K562 (cell line): Measurements from ENCODE around the gene CNTNAP4. TPM values are rescaled to one million over a fixed set of nuclear protein-coding genes. Genes with fewer than 3 reads are reported as not detected.

Source experiments
- ATAC-seq: fragments of 200-7000 bp; cut with Tn5 transposase; 3 replicates; pipeline ENCODE4 v1.9.1; 2020; ENCODE audit warnings: moderate library complexity
- BruUV-seq: library from RNA; stranded (reverse); fragments of 400-500 nt; replicated peaks from 2 replicates; lab custom pipeline; 2021; lab: Mats Ljungman, UMichigan
- CTCF ChIA-PET: fragments of 300-600 bp; formaldehyde crosslinking; extraction: SDS; loops from one replicate; lab custom pipeline; 2021; ENCODE audit warnings: low intra/inter-chr PET ratio; lab: Yijun Ruan, JAX
- POLR2A ChIA-PET: fragments of 300-600, 350-650 bp; sonication (Branson Sonifier 250); formaldehyde crosslinking; extraction: SDS; loops from one replicate; lab custom pipeline; 2021; ENCODE audit warnings: antibody characterized with exemption, inconsistent platforms; lab: Yijun Ruan, JAX
- DNase-seq, 4 experiments: peaks; one replicate each; pipeline versions ENCODE4 v3.0.0 to v3.0.0-alpha.2; 2011 to 2018; ENCODE audit warnings: low spot score in 3 of 4, mixed read lengths in 3 of 4; ENCODE audit errors: extremely low read depth in 1 of 4
- FAIRE-seq: peaks from 2 replicates; lab custom pipeline; 2011; peaks lifted over from hg19 to GRCh38; lab: Jason Lieb, UNC
- H2AFZ ChIP-seq: 2 replicates; pipeline ENCODE4 v1.6.0; 2011; ENCODE audit warnings: low read depth, low read length, control low read depth, inconsistent platforms
- H3K27ac ChIP-seq: fragments of 200-600 bp; 3 replicates; pipeline ENCODE4 v1.8.0; 2011; ENCODE audit warnings: low read depth, mild to moderate bottlenecking, control low read depth, inconsistent platforms, low read length, moderate library complexity, mixed read lengths; ENCODE audit errors: extremely low read depth
- H3K27me3 ChIP-seq, 2 experiments: fragments of 300-600 bp in 1 of 2; 2 replicates in 1 of 2; 3 replicates in 1 of 2; pipeline versions ENCODE4 v1.6.0 to v1.8.0; 2011; ENCODE audit warnings: inconsistent platforms in 2 of 2, low read length in 2 of 2, mild to moderate bottlenecking in 1 of 2, mixed read lengths in 1 of 2, moderate library complexity in 1 of 2; ENCODE audit not compliant: control insufficient read depth in 2 of 2, insufficient read depth in 2 of 2
- H3K36me3 ChIP-seq: fragments of 300-600 bp; 3 replicates; pipeline ENCODE4 v1.8.0; 2011; ENCODE audit warnings: mild to moderate bottlenecking, low read length, inconsistent platforms; ENCODE audit not compliant: control insufficient read depth, insufficient read depth
- H3K4me1 ChIP-seq, 2 experiments: fragments of 200-600 bp in 1 of 2; replicated peaks in 1 of 2; 2 replicates in 1 of 2; 3 replicates in 1 of 2; pipeline versions ENCODE4 v1.5.1 to v1.8.0; 2011; ENCODE audit warnings: inconsistent platforms in 2 of 2, low read length in 2 of 2, mild to moderate bottlenecking in 1 of 2, mixed read lengths in 1 of 2, moderate library complexity in 1 of 2; ENCODE audit not compliant: control insufficient read depth in 2 of 2, insufficient read depth in 2 of 2
- H3K4me2 ChIP-seq: 2 replicates; pipeline ENCODE4 v1.6.1; 2011; ENCODE audit warnings: low read length, control low read depth, inconsistent platforms, mixed read lengths; ENCODE audit not compliant: insufficient read depth
- H3K4me3 ChIP-seq: fragments of 200-600 bp; sonication (generic), shearing (Covaris generic); 2 replicates; pipeline ENCODE4 v1.5.1; 2016; ENCODE audit warnings: control low read depth, inconsistent platforms
- H3K79me2 ChIP-seq: fragments of 200-600 bp; 3 replicates; pipeline ENCODE4 v1.8.0; 2011; ENCODE audit warnings: low read length, inconsistent platforms; ENCODE audit not compliant: control insufficient read depth, insufficient read depth
- H3K9ac ChIP-seq, 2 experiments: 2 replicates each; pipeline versions ENCODE4 v1.6.0 to v1.6.1; 2011; ENCODE audit warnings: low read depth in 2 of 2, low read length in 2 of 2, control low read depth in 1 of 2, inconsistent platforms in 1 of 2, mild to moderate bottlenecking in 1 of 2, mixed read lengths in 1 of 2; ENCODE audit not compliant: insufficient read depth in 1 of 2
- H3K9me1 ChIP-seq: one replicate; pipeline ENCODE4 v1.6.0; 2011; ENCODE audit warnings: inconsistent platforms, mild to moderate bottlenecking, low read length, moderate library complexity; ENCODE audit not compliant: control insufficient read depth, insufficient read depth
- H3K9me3 ChIP-seq: replicated peaks from 2 replicates; pipeline ENCODE4 v1.5.1; 2011; ENCODE audit warnings: low read depth, low read length, inconsistent platforms; ENCODE audit not compliant: control insufficient read depth, insufficient read depth
- H4K20me1 ChIP-seq: replicated peaks from 2 replicates; pipeline ENCODE4 v1.6.1; 2011; ENCODE audit warnings: low read length, inconsistent platforms, mixed read lengths; ENCODE audit not compliant: control insufficient read depth, insufficient read depth
- BCLAF1 ChIP-seq, 2 experiments: fragments of 450-650 bp in 1 of 2; IDR thresholded peaks; 2 replicates each; pipeline ENCODE4 v1.6.1; 2011 to 2017; ENCODE audit warnings: low read depth in 2 of 2, antibody characterized with exemption in 1 of 2, borderline replicate concordance in 1 of 2, low read length in 1 of 2, mild to moderate bottlenecking in 1 of 2, mixed read lengths in 1 of 2; ENCODE audit not compliant: control insufficient read depth in 1 of 2
- KDM1A ChIP-seq, 2 experiments: fragments of 450-650 bp; IDR thresholded peaks; 2 replicates each; pipeline ENCODE4 v1.6.1; 2016; ENCODE audit warnings: mild to moderate bottlenecking in 2 of 2
- KDM5B ChIP-seq: fragments of 200-600 bp; sonication (generic); IDR thresholded peaks from 2 replicates; pipeline ENCODE4 v1.6.1; 2012; ENCODE audit warnings: low read depth, mild to moderate bottlenecking, moderate library complexity, low read length, control low read depth, inconsistent platforms; ENCODE audit not compliant: insufficient replicate concordance
- KLF1 ChIP-seq: fragments of 450-650 bp; IDR thresholded peaks from 2 replicates; pipeline ENCODE4 v1.6.1; 2016; ENCODE audit warnings: missing genetic modification characterization, missing compliant biosample characterization
- NR4A1 ChIP-seq, 2 experiments: fragments of 250-450 bp in 1 of 2; fragments of 450-650 bp in 1 of 2; sonication (Bioruptor Pico) in 1 of 2; IDR thresholded peaks; 2 replicates each; pipeline versions ENCODE4 v1.4.0 to v1.6.1; 2016 to 2020; ENCODE audit warnings: mild to moderate bottlenecking in 2 of 2, missing compliant biosample characterization in 1 of 2, missing genetic modification characterization in 1 of 2, moderate library complexity in 1 of 2
- RAD51 ChIP-seq: fragments of 450-650 bp; IDR thresholded peaks from 2 replicates; pipeline ENCODE4 v1.7.1; 2016; ENCODE audit warnings: low read depth, mild to moderate bottlenecking, borderline replicate concordance
- RHOXF2B ChIP-seq: fragments of 250-450 bp; sonication (Bioruptor Pico); conservative IDR thresholded peaks from 2 replicates; pipeline ENCODE4 v1.5.1; 2021
- SMC3 ChIP-seq: conservative IDR thresholded peaks from 2 replicates; pipeline ENCODE4 v1.6.1; 2011; ENCODE audit warnings: low read depth, low read length, improper control_type of control experiment; ENCODE audit not compliant: insufficient read depth
- U2AF1 ChIP-seq: fragments of 200-400 bp; formaldehyde crosslinking; optimal IDR thresholded peaks from 2 replicates; pipeline ENCODE3; 2017; ENCODE audit warnings: mild to moderate bottlenecking, low read depth, low read length, moderate library complexity
- ZBTB1 ChIP-seq: sonication (generic); formaldehyde crosslinking; IDR thresholded peaks from 2 replicates; pipeline ENCODE4 v1.8.1; 2023; ENCODE audit warnings: missing genetic modification reagents, low read depth, mild to moderate bottlenecking, borderline replicate concordance
- ZKSCAN3 ChIP-seq: fragments of 250-450 bp; sonication (Bioruptor Pico); IDR thresholded peaks from 2 replicates; pipeline ENCODE4 v1.4.0; 2020
- WGBS: fragments of 100-300 bp; shearing (Covaris generic); methylation state at CpG from one replicate; pipeline ENCODE4 v1.1.6; 2016; ENCODE audit warnings: low coverage, mixed read lengths; ENCODE audit not compliant: insufficient coverage; ENCODE audit errors: missing lambda C conversion rate; 5-methylcytosine and 5-hydroxymethylcytosine counted together
- in situ Hi-C: fragments of 300-500 bp; cut with MboI; formaldehyde crosslinking; loops from 4 replicates; pipeline ENCODE4 v1.15.0; 2018; ENCODE audit warnings: inconsistent platforms, mixed read lengths
- intact Hi-C: fragments of 100-400 bp; cut with micrococcal nuclease; formaldehyde crosslinking; loops from 2 replicates; pipeline ENCODE4 v1.14.2; 2022
- polyA plus RNA-seq, 8 experiments: library from polyadenylated mRNA; depleted of rRNA in 4 of 8; stranded (reverse) in 5 of 8; unstranded in 3 of 8; fragments of >200 nt; fragmentation: Nextera tagmentation in 2 of 8; fragmentation: Illumina TruSeq in 1 of 8; extraction: Ambion mirVana in 2 of 8; extraction: Trizol in 1 of 8; gene quantifications; 2 replicates each; pipeline versions ENCODE4 v1.2.1 to v1.2.3, GENCODE V29; 2011 to 2014; ENCODE audit warnings: inconsistent platforms in 1 of 8, missing spikeins in 1 of 8
- total RNA-seq, 7 experiments: library from RNA; depleted of rRNA in 6 of 7; stranded (reverse); fragments of >200 nt in 6 of 7; fragmentation: Illumina TruSeq in 2 of 7; extraction: Trizol in 2 of 7; gene quantifications; 2 replicates each; pipeline versions ENCODE4 v1.2.1 to v1.2.3, GENCODE V29; 2011 to 2021; ENCODE audit warnings: low replicate concordance in 1 of 7

The CNTNAP4 gene
- total and polyA plus RNA-seq, 9 of the 15 experiments (the other 6 are each of a cell fraction or from before 2014, with no cell fraction given) = not detected

- DNase-seq (no peak), FAIRE-seq (no peak), ATAC-seq (no peak)
- H3K9me3 ChIP-seq = no peaks in the 10 kb centered on the region; the same call in 1 of the 2 replicates
- H3K79me2 ChIP-seq = no peaks in the 10 kb centered on the region
- no peaks in the 10 kb centered on the region for H4K20me1 ChIP-seq
- no peaks in the 10 kb centered on the region for H3K9me1 ChIP-seq
- H3K4me1 ChIP-seq = no peaks in the 10 kb centered on the region
- in situ Hi-C loops = no loop called here
- BruUV-seq = no TSS peak
- no peak overlapping the region for H3K4me3 ChIP-seq
- H3K36me3 ChIP-seq = no peaks in the 10 kb centered on the region
- H3K9ac ChIP-seq = no peak overlapping the region
- POLR2A ChIA-PET = interaction anchor here (0.7 kb wide), 1 partner anchor 512 kb away, joined by 3 read pairs; no protein-coding TSS in a partner anchor
- TF ChIP-seq U2AF1 (no peak), RHOXF2B (CRISPR knock-in tag) (no peak), ZBTB1 (CRISPR knock-in tag) (no peak), RAD51 (no peak), SMC3 (no peak), ZKSCAN3 (CRISPR knock-in tag) (no peak), KLF1 (tag) (no peak)
- CTCF ChIA-PET = no interaction called here
- intact Hi-C loops = no loop called here
- H2AFZ ChIP-seq = no peak overlapping the region
- H3K4me2 ChIP-seq = no peak overlapping the region
- WGBS = 0% methylated on average over 3 of the region's 3 CpGs
- no peak overlapping the region for H3K27ac ChIP-seq
- no peaks in the 10 kb centered on the region for H3K27me3 ChIP-seq
Measured at GRCh38 chr16:76444832-76445231, 167.6 kb downstream of the CNTNAP4 start.

- Histone ChIP-seq H3K4me3 (no peak overlapping the region), H3K79me2 (no peaks in the 10 kb centered on the region), H2AFZ (no peak overlapping the region), H3K4me1 (no peaks in the 10 kb centered on the region), H3K27ac (no peak overlapping the region), H4K20me1 (no peaks in the 10 kb centered on the region), H3K36me3 (no peaks in the 10 kb centered on the region), H3K9ac (no peak overlapping the region), H3K9me1 (no peaks in the 10 kb centered on the region), H3K9me3 (no peaks in the 10 kb centered on the region; the same call in 1 of the 2 replicates), H3K27me3 (no peaks in the 10 kb centered on the region), H3K4me2 (no peak overlapping the region)
- BruUV-seq = no TSS peak
- FAIRE-seq (no peak), DNase-seq (no peak), ATAC-seq (no peak)
- WGBS = 1% methylated on average over 3 of the region's 3 CpGs
- intact Hi-C loops = no loop called here
- CTCF ChIA-PET = no interaction called here
- in situ Hi-C loops = no loop called here
- POLR2A ChIA-PET = no interaction called here
- TF ChIP-seq BCLAF1 (IDR thresholded peaks at IDR 0.05; ENCODE audit: borderline replicate concordance in 1 of 2, control insufficient read depth in 1 of 2, low read depth in 2 of 2, low read length in 1 of 2) = no peak
- no peak for TF ChIP-seq KDM1A (IDR thresholded peaks at IDR 0.05)
- no peak for TF ChIP-seq KDM5B
- no peak for TF ChIP-seq NR4A1 (CRISPR knock-in tag; IDR thresholded peaks at IDR 0.05)
- TF ChIP-seq NR4A1 (tag; IDR thresholded peaks at IDR 0.05) = no peak
Measured at GRCh38 chr16:76445815-76446214, 168.6 kb downstream of the CNTNAP4 start.
